ENCODE measurements around the gene C6orf47.
"Not testable (repeated sequence)": the region's sequence is repeated elsewhere in the genome, so short reads cannot be mapped to it uniquely, and the experiment has no call there.

Gene C6orf47, protein sequence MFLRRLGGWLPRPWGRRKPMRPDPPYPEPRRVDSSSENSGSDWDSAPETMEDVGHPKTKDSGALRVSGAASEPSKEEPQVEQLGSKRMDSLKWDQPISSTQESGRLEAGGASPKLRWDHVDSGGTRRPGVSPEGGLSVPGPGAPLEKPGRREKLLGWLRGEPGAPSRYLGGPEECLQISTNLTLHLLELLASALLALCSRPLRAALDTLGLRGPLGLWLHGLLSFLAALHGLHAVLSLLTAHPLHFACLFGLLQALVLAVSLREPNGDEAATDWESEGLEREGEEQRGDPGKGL

GRCh38 chr6:31660381-31661261, at the start of gene C6orf47:
Gene C6orf47 (minus strand): TSS chr6:31660778. CDS start chr6:31659947, 831 bp downstream.
- no peak for FAIRE-seq

- FAIRE-seq: not testable (repeated sequence)
Observed at GRCh38 chr6:31709157-31709556, 48.6 kb upstream of the C6orf47 start.

- no peak for FAIRE-seq
Observed at GRCh38 chr6:31708224-31708623, 47.6 kb upstream of the C6orf47 start.

- no peak for FAIRE-seq
Observed at GRCh38 chr6:31707701-31708100, 47.1 kb upstream of the C6orf47 start.

DNA sequence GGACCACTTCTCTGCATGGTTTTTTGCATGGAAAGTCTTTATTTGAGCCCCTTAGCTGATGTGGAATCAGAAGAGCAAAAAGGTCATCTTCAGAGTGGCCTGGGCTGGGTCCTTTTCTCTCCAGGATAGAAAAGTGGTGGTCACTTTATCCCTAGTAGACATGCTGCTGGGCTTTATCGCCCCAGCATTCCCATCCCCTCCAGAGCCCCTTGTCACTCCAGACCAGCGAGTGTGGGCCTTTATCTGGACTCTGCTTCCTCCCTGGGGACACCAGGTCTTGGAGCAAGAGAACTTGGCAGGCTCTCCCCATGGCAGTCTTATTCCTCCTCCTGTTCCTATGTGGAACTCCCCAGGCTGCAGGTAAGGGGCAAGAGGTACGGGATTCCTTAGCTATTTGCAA, 46.0 kb upstream of the C6orf47 start, which contains the start of gene LY6G6F:
Gene LY6G6F, plus strand, starts transcription at position 268 of the 400 bp plus-strand sequence. Its CDS starts 41 bp downstream, at position 309.
- no peak for FAIRE-seq

- no peak for FAIRE-seq
Observed at GRCh38 chr6:31705931-31706330, 45.4 kb upstream of the C6orf47 start.

- peak; percentile 69 for FAIRE-seq
Observed at GRCh38 chr6:31702819-31703716, 42.5 kb upstream of the C6orf47 start, which contains the start of gene ABHD16A. Gene ABHD16A (minus strand): TSS chr6:31703324. CDS start chr6:31703281, 43 bp downstream.

DNA sequence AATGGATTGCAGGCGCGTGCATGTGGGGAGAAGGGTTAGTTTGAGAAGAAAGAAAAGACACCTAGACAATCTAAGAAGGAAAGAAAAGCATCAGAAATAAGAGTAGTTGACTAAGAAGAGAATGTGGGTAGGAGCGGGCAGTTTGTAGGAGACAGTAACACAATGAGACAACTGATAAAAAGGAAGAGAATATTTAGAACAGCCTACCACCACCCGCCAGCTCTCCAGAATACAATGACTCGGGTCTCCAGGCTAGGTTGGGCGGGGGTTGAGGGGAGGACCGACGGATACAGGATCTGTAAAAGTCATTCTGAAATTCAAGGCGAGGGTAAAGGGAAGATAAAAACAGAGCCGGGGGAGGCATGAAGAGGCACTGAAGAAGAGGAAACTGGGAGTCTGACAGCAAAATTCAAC, 41.8 kb upstream of the C6orf47 start:
- no peak for FAIRE-seq

GRCh38 chr6:31701666-31702404, 41.3 kb upstream of the C6orf47 start:
- no peak for FAIRE-seq

- FAIRE-seq: no peak
Observed at GRCh38 chr6:31700740-31701401, 40.3 kb upstream of the C6orf47 start.

DNA sequence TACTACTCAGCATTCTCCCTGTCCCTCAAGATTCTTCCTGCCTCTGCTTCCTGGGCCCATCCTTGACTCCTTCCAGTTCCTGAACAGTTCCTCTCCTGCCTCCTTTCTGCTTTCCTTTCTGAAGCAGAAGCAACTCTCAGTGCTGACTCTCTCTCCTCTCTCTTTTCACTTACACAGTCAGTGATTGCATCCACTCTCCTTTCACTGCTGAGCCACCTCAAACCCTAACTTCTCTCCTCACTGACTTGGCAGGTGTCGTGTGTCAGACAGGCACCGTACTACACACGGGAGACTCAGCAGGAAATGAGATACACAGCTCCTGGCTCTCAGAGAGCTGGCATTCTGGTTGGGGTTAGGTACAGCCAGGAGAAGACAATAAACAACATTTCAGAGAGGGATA, 37.0 kb upstream of the C6orf47 start:
- FAIRE-seq: no peak

DNA sequence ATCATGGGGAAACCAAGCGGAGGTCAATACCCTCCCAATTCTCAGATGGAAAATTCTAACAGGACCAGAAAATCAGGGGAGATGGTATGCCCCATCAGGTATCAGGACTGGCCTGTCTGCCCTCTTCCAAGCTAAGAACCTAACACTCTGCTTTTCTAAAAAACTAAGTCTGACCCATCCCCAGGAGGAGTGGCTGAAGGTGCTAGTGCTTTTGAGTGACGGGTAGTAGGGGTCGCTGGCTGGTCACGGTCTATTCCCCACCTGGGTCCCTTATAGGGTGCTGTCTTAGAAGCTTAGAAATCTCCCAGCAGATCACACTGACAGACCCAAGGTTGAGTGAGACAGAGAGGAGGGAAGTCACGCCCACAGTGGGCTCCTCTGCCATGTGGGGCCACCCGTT, 33.0 kb upstream of the C6orf47 start:
- no peak for FAIRE-seq

GRCh38 chr6:31692886-31693285, 32.3 kb upstream of the C6orf47 start:
- no peak for FAIRE-seq

DNA sequence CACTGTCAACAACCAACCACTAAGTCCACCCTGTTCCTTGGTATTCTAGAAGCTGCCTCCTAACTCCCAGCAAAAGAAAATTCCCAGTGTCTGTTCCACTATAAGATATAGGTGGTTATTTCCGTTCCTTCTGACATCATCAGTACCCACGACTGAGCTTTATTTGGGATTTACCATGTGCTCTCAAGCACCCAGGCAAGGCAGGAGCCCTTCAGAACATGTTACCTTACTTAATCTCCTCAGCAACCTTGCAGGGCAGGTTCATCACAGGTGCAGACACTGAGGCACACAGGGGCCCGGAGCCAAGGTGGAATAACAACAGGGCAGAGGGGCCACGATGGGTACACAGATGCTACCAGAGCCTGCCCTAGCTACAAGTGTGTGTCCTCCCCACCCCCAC, 31.8 kb upstream of the C6orf47 start:
- no peak for FAIRE-seq

- FAIRE-seq: no peak
Observed at GRCh38 chr6:31691564-31692108, 31.1 kb upstream of the C6orf47 start.

GRCh38 chr6:31691078-31691463, 30.5 kb upstream of the C6orf47 start:
- no peak for FAIRE-seq

- no peak for FAIRE-seq
Observed at GRCh38 chr6:31690231-31691077, 29.9 kb upstream of the C6orf47 start.

DNA sequence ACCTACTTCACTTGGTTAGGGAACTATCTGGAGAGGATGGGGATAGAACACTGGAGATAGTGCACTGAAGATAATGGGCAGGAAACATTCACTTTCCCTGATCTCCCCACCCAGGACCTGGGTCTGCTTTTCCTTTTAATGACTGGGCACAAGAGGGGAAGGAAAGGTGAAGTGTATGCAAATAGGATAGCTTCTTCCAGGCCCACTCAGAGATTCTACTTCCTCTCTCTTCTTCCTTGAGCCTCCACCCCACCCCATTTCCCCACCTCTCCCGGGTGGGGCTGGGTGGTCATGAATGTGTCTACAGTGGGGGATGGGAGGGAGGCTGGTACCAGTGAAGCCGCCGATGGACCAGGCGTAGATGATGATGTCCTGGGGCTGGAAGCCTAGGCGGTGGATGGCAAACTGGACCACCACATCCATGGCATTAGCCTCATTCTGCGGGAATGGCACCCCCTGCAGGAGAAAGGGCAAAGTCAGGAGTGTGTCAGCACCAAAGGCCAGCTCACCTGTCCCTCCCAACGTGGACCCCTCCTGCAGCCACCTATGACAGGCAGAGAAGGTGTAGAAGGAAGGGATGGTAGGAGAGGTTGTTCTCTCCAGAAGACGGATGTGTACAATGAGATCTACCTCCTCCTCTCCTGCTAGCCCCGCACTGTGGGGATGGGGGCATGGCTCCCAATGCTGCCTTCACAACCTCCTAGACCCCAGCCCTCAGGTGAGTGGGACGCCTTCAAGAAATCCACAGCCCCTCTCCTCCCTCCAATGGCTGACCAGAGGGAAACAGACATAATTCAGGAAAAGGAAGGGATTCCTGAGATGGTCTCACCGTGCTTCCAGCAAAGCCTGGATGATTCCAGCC, 28.9 kb upstream of the C6orf47 start:
- FAIRE-seq: no peak

Measured in TTC549 (cell line).